CD14-positive monocyte (primary cell): ENCODE measurements around the gene GREB1. TPM values are rescaled to one million over a fixed set of nuclear protein-coding genes. Genes with fewer than 3 reads are reported as not detected.

Experiments
- DNase-seq, 3 donors: peaks; one replicate each; pipeline ENCODE4 v3.0.0-alpha.2; 2011 to 2022
- H2AFZ ChIP-seq: 2 replicates; pipeline ENCODE4 v1.6.0; 2012; ENCODE audit warnings: mild to moderate bottlenecking, low read depth, low read length, inconsistent platforms; ENCODE audit not compliant: insufficient read depth, poor library complexity, severe bottlenecking
- H3K27ac ChIP-seq, 2 donors: 1 replicate in 1 of 2; 2 replicates in 1 of 2; pipeline ENCODE4 v1.5.1; 2012 to 2013; ENCODE audit warnings: low read length in 2 of 2, control low read depth in 1 of 2, inconsistent platforms in 1 of 2, low read depth in 1 of 2, mild to moderate bottlenecking in 1 of 2
- H3K27me3 ChIP-seq, 2 donors: one replicate each; pipeline versions ENCODE4 v1.6.0 to v1.6.1; 2011 to 2013; ENCODE audit warnings: low read length in 2 of 2; ENCODE audit not compliant: control insufficient read depth in 2 of 2, insufficient read depth in 2 of 2
- H3K36me3 ChIP-seq, 2 donors: replicated peaks in 1 of 2; 1 replicate in 1 of 2; 2 replicates in 1 of 2; pipeline versions ENCODE4 v1.5.1 to v1.6.1; 2012 to 2013; ENCODE audit warnings: low read length in 2 of 2, control low read depth in 1 of 2, inconsistent platforms in 1 of 2, mild to moderate bottlenecking in 1 of 2; ENCODE audit not compliant: insufficient read depth in 2 of 2, control insufficient read depth in 1 of 2
- H3K4me1 ChIP-seq, 2 donors: 1 replicate in 1 of 2; 2 replicates in 1 of 2; pipeline versions ENCODE4 v1.5.1 to v1.6.1; 2012 to 2013; ENCODE audit warnings: low read length in 2 of 2, control low read depth in 1 of 2, inconsistent platforms in 1 of 2, mild to moderate bottlenecking in 1 of 2, moderate library complexity in 1 of 2; ENCODE audit not compliant: insufficient read depth in 2 of 2, control insufficient read depth in 1 of 2
- H3K4me2 ChIP-seq: replicated peaks from 2 replicates; pipeline ENCODE3; 2012; ENCODE audit warnings: low read length, moderate library complexity, mild to moderate bottlenecking; ENCODE audit not compliant: poor library complexity, severe bottlenecking; ENCODE audit errors: extremely low read depth
- H3K4me3 ChIP-seq, 3 experiments: fragments of 200-600 bp in 1 of 3; sonication (generic) in 1 of 3; replicated peaks in 1 of 3; 1 replicate in 2 of 3; 2 replicates in 1 of 3; pipeline ENCODE4 v1.5.1; 2011 to 2013; ENCODE audit warnings: low read length in 3 of 3, mild to moderate bottlenecking in 3 of 3, control low read depth in 2 of 3, low read depth in 2 of 3, inconsistent platforms in 1 of 3, moderate library complexity in 1 of 3
- H3K79me2 ChIP-seq: 2 replicates; pipeline ENCODE4 v1.6.0; 2012; ENCODE audit warnings: mild to moderate bottlenecking, control low read depth, inconsistent platforms, low read length, moderate library complexity; ENCODE audit not compliant: insufficient read depth
- H3K9ac ChIP-seq: 2 replicates; pipeline ENCODE4 v1.6.0; 2017; ENCODE audit warnings: low read length, mild to moderate bottlenecking; ENCODE audit not compliant: insufficient read depth, poor library complexity, severe bottlenecking
- H3K9me3 ChIP-seq, 2 donors: replicated peaks in 1 of 2; 1 replicate in 1 of 2; 2 replicates in 1 of 2; pipeline versions ENCODE4 v1.5.1 to v1.6.1; 2012 to 2013; ENCODE audit warnings: low read length in 2 of 2, control low read depth in 1 of 2; ENCODE audit not compliant: control insufficient read depth in 1 of 2, insufficient read depth in 1 of 2
- H4K20me1 ChIP-seq: 2 replicates; pipeline ENCODE4 v1.6.0; 2012; ENCODE audit warnings: mild to moderate bottlenecking, low read length, control low read depth, moderate library complexity; ENCODE audit not compliant: insufficient read depth
- H3K27ac Mint-ChIP-seq, 7 donors: one replicate each; pipeline ENCODE4 v1.8.0; 2020; ENCODE audit warnings: mild to moderate bottlenecking in 7 of 7, mixed read lengths in 7 of 7, moderate library complexity in 6 of 7, inconsistent platforms in 2 of 7
- H3K27me3 Mint-ChIP-seq, 3 donors: one replicate each; pipeline ENCODE4 v1.8.0; 2021 to 2022; ENCODE audit warnings: low read depth in 3 of 3, mild to moderate bottlenecking in 3 of 3, mixed read lengths in 3 of 3, moderate library complexity in 3 of 3, inconsistent platforms in 1 of 3
- H3K36me3 Mint-ChIP-seq, 2 donors: one replicate each; pipeline ENCODE4 v1.8.0; 2020; ENCODE audit warnings: mixed read lengths in 2 of 2, inconsistent platforms in 1 of 2, mild to moderate bottlenecking in 1 of 2
- H3K4me1 Mint-ChIP-seq: one replicate; pipeline ENCODE4 v1.8.0; 2020; ENCODE audit warnings: mild to moderate bottlenecking, mixed read lengths
- H3K4me3 Mint-ChIP-seq, 2 donors: one replicate each; pipeline ENCODE4 v1.8.0; 2020; ENCODE audit warnings: mild to moderate bottlenecking in 2 of 2, mixed read lengths in 2 of 2, moderate library complexity in 1 of 2
- H3K9me3 Mint-ChIP-seq, 7 donors: one replicate each; pipeline ENCODE4 v1.8.0; 2020 to 2022; ENCODE audit warnings: mixed read lengths in 7 of 7, mild to moderate bottlenecking in 6 of 7, moderate library complexity in 6 of 7, inconsistent platforms in 2 of 7
- CTCF ChIP-seq: fragments of 200-600 bp; IDR thresholded peaks from one replicate; pipeline ENCODE4 v1.8.0; 2022; ENCODE audit warnings: antibody characterized with exemption, mild to moderate bottlenecking
- WGBS: methylation state at CpG from one replicate; pipeline ENCODE4 v1.1.5; 2013; ENCODE audit warnings: missing lambda C conversion rate; ENCODE audit not compliant: insufficient coverage; 5-methylcytosine and 5-hydroxymethylcytosine counted together
- intact Hi-C, 2 donors: fragments of 100-400 bp; cut with micrococcal nuclease; formaldehyde crosslinking; loops; one replicate each; pipeline versions ENCODE4 v1.15.0 to v1.15.1; 2023
- polyA plus RNA-seq, 3 donors: library from polyadenylated mRNA; depleted of rRNA in 1 of 3; unstranded in 2 of 3; stranded (reverse) in 1 of 3; fragments of 300-500 nt in 2 of 3; fragments of >200 nt in 1 of 3; fragmentation: Illumina TruSeq in 2 of 3; gene quantifications; 1 replicate in 2 of 3; 2 replicates in 1 of 3; pipeline ENCODE4 v1.2.3, GENCODE V29; 2012 to 2021

GREB1 gene
- polyA plus RNA-seq, 3 donors, result not detected

GRCh38 chr2:11629215-11629614 is 95.4 kb downstream of the GREB1 start:
- Histone ChIP-seq H3K4me3 (no peak overlapping the region), H3K4me2 (no peak overlapping the region), H3K9ac (no peak overlapping the region), H3K4me1 (no peaks in the 10 kb centered on the region), H3K9me3 (peaks cover 7 to 9% of the 10 kb centered on the region in 2 donors), H3K27me3 (no peaks in the 10 kb centered on the region), H4K20me1 (no peaks in the 10 kb centered on the region), H3K36me3 (no peaks in the 10 kb centered on the region), H3K79me2 (no peaks in the 10 kb centered on the region), H2AFZ (no peak overlapping the region), H3K27ac (no peak overlapping the region)
- no peak overlapping the region for H3K27ac Mint-ChIP-seq
- H3K4me1 Mint-ChIP-seq, result no peaks in the 10 kb centered on the region
- H3K4me3 Mint-ChIP-seq, result no peak overlapping the region
- peaks cover 2 to 5% (median 3%) of the 10 kb centered on the region in 3 donors for H3K27me3 Mint-ChIP-seq
- no peak for DNase-seq
- peaks cover 1 to 15% (median 7%) of the 10 kb centered on the region in 7 donors for H3K9me3 Mint-ChIP-seq
- no peak for TF ChIP-seq CTCF
- WGBS, result 98% methylated on average over 11 of the region's 11 CpGs
- intact Hi-C loops, result no loop called here
- no peaks in the 10 kb centered on the region for H3K36me3 Mint-ChIP-seq

GRCh38 chr2:11629851-11630250 is 96.0 kb downstream of the GREB1 start:
- Histone ChIP-seq H3K9ac (no peak overlapping the region), H3K27ac (no peak overlapping the region), H3K4me1 (no peaks in the 10 kb centered on the region), H3K27me3 (no peaks in the 10 kb centered on the region), H3K79me2 (no peaks in the 10 kb centered on the region), H2AFZ (no peak overlapping the region), H3K36me3 (no peaks in the 10 kb centered on the region), H3K9me3 (peaks cover 7 to 9% of the 10 kb centered on the region in 2 donors), H3K4me2 (no peak overlapping the region), H3K4me3 (no peak overlapping the region), H4K20me1 (no peaks in the 10 kb centered on the region)
- Mint-ChIP-seq H3K27me3 (peaks cover 2 to 5% (median 3%) of the 10 kb centered on the region in 3 donors), H3K36me3 (no peaks in the 10 kb centered on the region), H3K4me3 (no peak overlapping the region), H3K27ac (no peak overlapping the region), H3K9me3 (peaks cover 1 to 15% (median 7%) of the 10 kb centered on the region in 7 donors), H3K4me1 (no peaks in the 10 kb centered on the region)
- TF ChIP-seq CTCF, result no peak
- intact Hi-C loops, result no loop called here
- no peak for DNase-seq
- 91% methylated on average over 5 of the region's 11 CpGs for WGBS
